Dermis microvascular lymphatic vessel endothelial cell (primary cell): ENCODE results near the gene TDRD9. TPM values are rescaled to one million over a fixed set of nuclear protein-coding genes. Genes with fewer than 3 reads are reported as not detected.
"Not testable (repeated sequence)": the region's sequence is repeated elsewhere in the genome, so short reads cannot be mapped to it uniquely, and the experiment has no call there.

ENCODE experiments used
- DNase-seq, 2 donors: peaks; one replicate each; pipeline versions ENCODE4 v3.0.0 to v3.0.0-alpha.2; 2010; ENCODE audit warnings: low read depth in 2 of 2
- total RNA-seq: library from RNA; depleted of rRNA; stranded (reverse); fragments of >200 nt; gene quantifications from 2 replicates; pipeline ENCODE4 v1.2.1, GENCODE V29; 2014

The TDRD9 gene
- total RNA-seq, 1 donor from 2014 or later, result 0.26 TPM

DNA sequence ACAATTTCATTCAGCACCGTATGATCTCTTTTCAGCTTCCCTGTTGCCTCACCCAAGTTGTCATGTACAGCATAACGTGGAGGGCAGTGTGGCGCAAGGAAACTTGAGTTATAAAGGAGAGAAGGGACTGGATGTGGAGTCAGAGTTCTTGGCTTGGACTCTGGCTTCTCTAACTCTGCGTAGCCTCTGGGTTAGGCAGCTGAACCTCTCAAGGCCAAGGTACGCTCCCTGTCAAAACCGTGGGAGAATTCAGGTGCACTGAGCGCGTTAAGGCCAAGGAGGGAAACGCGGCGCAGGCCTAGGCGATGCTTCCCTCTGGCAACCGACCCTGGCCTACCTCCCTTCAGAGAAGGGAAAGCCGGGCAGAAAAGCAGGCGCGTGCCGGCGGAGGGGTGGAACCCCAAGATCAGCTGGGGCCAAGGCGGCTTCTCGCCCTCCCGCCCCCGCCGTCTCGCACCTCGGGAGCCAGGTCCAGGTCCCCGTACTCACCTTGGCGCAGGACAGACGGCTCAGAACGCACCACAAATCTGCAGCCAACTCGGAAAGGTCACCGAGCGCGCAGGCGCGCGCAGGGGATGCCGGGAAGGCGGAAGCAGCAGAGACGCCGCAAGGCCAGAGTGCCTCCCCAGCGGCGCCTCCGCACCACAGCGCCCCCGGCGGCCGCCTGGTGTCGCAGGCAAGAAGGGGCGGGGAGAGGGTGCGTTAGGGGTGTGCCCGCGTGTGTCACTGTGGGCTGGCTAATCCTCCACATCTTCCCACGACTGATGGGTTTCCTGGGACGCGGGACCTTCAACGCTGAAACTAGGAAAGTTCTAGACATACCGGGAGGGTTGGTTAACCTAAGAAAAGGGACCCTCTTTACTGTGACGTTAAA is 7.0 kb upstream of the TDRD9 start:
- peak; percentile 85 to 93 for DNase-seq

GRCh38 chr14:103921855-103922200 is 6.4 kb upstream of the TDRD9 start:
- not testable (repeated sequence) for DNase-seq

DNA sequence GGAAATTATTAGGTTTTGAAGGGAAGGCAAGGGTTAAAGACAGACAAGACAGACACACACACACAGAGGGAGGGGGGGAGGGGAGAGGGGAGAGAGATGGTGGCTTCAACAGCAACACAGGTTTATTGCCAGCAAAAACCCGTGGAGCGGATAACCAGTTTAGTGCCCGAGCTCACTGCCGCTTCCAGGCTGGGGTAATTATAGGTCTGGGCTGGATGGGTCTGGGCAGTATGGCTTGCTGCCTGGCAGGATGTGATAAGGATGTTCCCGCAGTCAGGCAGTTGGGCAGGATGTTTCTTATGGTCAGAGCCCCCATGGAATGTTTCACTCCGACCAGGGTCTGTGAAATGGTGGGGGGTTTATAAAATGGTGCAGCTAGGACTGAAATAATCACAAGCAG is 4.4 kb upstream of the TDRD9 start:
- peak; percentile 83 to 84 for DNase-seq

GRCh38 chr14:103925316-103925715 is 2.9 kb upstream of the TDRD9 start:
- no peak for DNase-seq

DNA sequence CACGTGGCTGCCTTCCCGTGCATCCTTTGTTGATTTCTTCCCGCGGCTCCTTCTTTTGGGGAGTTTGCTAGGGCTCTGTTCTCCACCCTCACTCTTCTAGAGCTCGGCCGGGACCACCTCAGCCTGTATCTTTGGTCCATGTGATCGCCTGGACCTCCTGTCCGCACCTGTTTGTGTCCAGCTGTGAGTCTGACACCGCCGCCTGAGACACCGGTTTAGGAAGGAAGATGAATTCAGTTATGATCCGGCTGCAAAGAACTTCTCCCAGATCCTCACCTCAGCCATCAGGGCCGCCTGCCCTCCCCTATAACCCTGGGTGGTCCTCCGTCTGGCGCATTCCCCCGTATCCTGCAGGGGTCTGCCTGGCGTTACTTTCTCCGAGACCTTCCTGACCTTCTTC is 690 bp upstream of the TDRD9 start:
- no peak for DNase-seq

DNA sequence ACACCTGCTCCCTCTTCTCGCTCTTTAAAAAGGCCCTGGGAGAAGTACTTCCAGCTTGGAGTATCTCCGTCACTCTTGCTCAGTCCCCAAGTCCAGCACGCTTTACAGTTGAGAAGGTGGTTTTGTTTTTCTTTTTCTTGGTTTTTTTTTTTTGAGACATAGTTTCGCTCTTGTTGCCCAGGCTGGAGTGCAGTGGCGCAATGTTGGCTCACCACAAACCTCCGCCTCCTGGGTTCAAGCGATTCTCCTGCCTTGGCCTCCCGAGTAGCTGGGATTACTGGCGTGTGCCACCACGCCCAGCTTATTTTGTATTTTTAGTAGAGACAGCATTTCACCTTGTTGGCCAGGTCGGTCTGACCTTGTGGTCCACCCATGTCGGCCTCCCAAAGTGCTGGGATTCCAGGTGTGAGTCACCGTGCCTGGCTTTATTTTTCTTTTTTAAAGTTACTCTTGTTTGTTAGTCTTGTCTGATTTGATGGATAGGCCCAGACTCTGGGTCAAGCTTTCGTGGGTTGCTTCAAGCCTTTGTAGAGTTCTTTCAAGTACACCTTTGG is 1.9 kb downstream of the TDRD9 start:
- no peak for DNase-seq

DNA sequence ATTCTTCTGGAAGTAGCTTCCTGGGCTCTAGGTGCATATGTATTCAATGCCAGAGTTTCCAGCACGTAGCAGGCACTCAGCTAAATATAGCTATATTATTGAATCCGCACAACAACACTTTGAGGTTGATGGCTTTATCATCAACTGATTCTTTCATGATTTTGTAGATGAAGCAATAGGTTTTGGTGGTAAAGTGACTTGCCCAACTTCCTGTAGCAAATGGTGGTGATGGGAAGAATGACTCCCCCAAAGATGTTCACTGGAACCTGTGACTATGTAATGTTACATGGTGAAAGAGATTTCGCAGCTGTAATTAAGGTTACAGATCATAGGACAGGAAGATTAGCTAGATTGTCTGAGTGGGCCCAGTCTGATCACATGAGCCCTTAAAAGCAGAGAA is 3.2 kb downstream of the TDRD9 start:
- DNase-seq, result no peak

- DNase-seq, result no peak
These were observed 4.7 kb downstream of the TDRD9 start for GRCh38 chr14:103932791-103933490.

GRCh38 chr14:103935102-103935501 is 6.8 kb downstream of the TDRD9 start:
- DNase-seq, result no peak

DNA sequence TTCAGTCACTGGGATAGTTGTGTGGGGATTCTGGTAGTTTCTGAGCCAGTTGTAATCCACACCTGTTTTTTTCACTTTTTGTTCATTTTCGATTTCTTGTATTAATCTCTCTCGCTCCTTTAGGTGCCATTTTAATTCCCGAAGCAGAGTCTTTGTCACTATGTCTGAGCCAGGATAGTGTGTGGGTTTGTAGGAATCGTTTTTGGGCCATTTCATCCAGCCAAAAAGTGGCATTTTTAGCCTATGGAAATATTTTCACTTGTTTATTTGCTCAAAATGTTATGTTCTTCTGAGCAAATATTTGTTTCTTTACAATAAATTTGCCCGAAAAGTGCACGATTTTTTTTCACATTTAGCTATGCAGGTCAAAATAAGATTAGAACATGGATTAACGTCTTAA is 13.2 kb downstream of the TDRD9 start:
- DNase-seq, result no peak

DNA sequence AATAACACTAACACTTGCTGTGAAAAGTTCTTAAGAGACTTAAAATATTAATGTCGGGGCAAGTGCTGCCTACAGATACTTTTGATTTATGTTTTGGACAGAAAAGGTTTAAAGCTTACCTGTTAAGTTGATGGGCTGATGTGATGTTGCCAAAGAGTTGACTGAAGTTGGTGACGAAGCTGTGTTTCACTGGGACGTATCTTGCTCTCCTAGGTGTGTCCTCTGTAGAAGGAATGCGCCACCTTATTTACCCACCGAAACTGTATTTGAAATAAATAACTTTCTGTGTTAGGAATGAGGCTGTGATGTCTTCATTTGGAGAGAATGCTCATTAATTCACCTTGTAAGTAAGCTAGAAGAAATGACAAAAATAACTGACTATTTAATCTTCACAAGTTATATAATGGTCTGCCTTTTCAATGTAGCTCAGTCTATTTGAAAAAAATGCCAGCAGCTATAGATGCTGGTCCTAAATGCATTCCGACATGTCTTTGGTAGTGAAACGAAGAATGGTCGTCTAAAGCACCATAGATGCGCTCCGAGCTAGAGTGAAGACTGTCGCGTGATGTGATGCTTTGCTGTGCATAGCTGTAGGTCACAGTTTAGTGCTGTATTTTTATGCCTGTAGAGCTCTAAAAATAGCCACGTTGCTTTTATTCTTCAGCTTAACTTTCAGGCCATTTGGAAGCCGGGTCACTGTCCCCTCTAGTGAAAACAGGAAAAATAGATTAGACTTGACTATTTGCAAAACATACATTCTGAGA is 13.9 kb downstream of the TDRD9 start, which contains the start of gene RD3L:
TSS of gene RD3L (minus strand) at position 557 of the 764 bp plus-strand sequence. CDS start 834 bp downstream, outside the sequence.
- DNase-seq, result no peak

- DNase-seq, result no peak
These were observed 15.4 kb downstream of the TDRD9 start for GRCh38 chr14:103943673-103944072.

DNA sequence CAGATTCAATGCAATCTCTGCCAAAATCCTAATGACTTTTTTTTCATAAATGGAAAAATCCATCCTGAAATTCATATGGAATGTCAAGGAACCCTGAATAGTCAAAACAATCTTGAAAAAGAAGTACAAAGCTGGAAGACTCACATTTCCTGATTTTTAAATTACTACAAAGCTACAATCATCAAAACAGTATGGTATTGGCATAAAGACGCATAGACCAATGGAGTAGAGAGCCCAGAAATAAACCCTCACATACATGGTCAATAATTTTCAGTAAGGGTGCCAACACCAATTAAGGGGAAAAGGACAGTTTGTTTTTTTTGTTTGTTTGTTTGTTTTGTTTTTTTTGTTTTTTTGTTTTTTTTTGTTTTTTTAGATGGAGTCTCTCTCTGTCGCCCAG is 18.7 kb downstream of the TDRD9 start:
- no peak for DNase-seq

- no peak for DNase-seq
These were observed 20.2 kb downstream of the TDRD9 start for GRCh38 chr14:103948442-103948841.

GRCh38 chr14:103949131-103949790 is 21.0 kb downstream of the TDRD9 start:
- DNase-seq, result no peak

DNA sequence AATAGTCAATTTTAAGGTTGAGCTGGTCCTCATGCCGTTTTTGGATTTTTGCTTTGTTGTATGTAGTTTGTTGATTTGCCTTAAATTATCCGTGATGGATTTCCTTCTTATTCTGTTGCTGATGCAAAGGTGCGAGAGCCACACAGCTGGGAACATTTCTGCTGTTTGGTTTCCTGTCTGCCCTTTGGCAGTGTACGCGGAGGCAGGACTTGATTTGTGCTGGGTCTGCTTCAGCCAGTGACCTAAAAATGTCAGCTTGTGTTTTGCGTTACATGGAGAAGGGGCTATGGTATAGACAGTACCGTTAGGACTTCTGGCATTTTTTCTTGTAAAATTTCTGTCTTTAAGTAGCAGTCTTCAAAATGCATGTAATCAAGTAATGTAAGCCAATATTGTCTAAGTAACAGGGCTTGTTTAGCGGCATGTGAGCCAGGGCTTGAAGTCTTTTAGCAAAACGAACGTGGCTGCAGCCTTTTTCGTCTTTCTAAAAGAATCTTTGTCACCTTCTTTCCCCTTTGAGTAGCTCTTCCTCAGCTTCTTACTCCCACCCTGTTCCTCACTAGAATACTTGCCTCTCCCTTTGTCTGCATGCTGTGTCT is 32.3 kb downstream of the TDRD9 start:
- DNase-seq, result peak in 1 of 2 donors; percentile 6

GRCh38 chr14:103961928-103962578 is 33.8 kb downstream of the TDRD9 start:
- DNase-seq, result no peak

GRCh38 chr14:103966631-103967030 is 38.4 kb downstream of the TDRD9 start:
- no peak for DNase-seq

DNA sequence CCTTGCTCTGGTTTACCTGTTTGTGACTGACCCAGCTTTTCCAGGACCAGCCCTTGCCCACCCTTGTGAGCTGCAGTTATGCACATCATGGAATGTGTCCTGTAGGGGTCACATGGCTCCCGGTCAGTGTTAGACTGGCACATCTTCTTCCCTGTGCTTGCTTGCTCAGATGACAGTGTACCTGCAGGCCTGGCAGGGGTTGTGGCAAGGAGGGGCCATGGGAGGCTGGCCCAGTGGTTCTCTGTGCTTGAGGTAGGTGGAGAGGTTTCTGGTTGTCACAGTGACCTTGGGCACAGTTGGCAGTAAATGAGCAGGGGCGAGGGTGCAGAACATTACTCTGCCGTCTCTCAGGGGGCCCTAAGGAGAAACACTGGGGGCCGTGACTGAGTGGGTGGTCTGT is 41.7 kb downstream of the TDRD9 start:
- no peak for DNase-seq

- DNase-seq, result no peak
These were observed 45.1 kb downstream of the TDRD9 start for GRCh38 chr14:103973354-103973753.
